HCT116 (cell line): Measurements from ENCODE around the gene CLDN9. TPM values are rescaled to one million over a fixed set of nuclear protein-coding genes. Genes with fewer than 3 reads are reported as not detected.

Source experiments
- ATAC-seq: fragments of 200-7000 bp; cut with Tn5 transposase; 2 replicates; pipeline ENCODE4 v1.9.1; 2020; ENCODE audit warnings: mild to moderate bottlenecking, moderate library complexity
- BruUV-seq: library from RNA; stranded (reverse); fragments of 400-500 nt; replicated peaks from 2 replicates; lab custom pipeline; 2021; lab: Mats Ljungman, UMichigan
- CTCF ChIA-PET: fragments of 300-600 bp; sonication (Branson Sonifier 250); formaldehyde crosslinking; loops from one replicate; lab custom pipeline; 2021; ENCODE audit warnings: antibody characterized with exemption; lab: Charles Lee
- POLR2A ChIA-PET: fragments of 300-600, 350-600 bp; sonication (Branson Sonifier 250); formaldehyde crosslinking; loops from one replicate; lab custom pipeline; 2021; ENCODE audit warnings: antibody characterized with exemption; lab: Charles Lee
- RAD21 ChIA-PET, 2 experiments: fragments of 300-600 bp; sonication (Branson Sonifier 250); formaldehyde crosslinking; loops; one replicate each; lab custom pipeline; 2023; ENCODE audit warnings: low total read pairs in 2 of 2; ENCODE audit not compliant: uncharacterized antibody in 2 of 2, unreplicated experiment in 2 of 2, low non-redundant PET in 1 of 2; lab: Charles Lee
- DNase-seq: peaks from one replicate; pipeline ENCODE4 v3.0.0-alpha.2; 2010; ENCODE audit warnings: low read depth, low spot score
- H2AFZ ChIP-seq: fragments of 200-600 bp; shearing (Covaris generic), sonication (generic); 2 replicates; pipeline ENCODE4 v1.6.1; 2017; ENCODE audit warnings: low read depth, mixed run types, mixed read lengths, antibody characterized with exemption, low read length; ENCODE audit not compliant: poor library complexity, severe bottlenecking
- H3K27ac ChIP-seq: 2 replicates; pipeline ENCODE4 v1.5.1; 2012; ENCODE audit warnings: low read depth, low read length
- H3K27me3 ChIP-seq: fragments of 200-600 bp; sonication (generic); 2 replicates; pipeline ENCODE4 v1.6.1; 2016; ENCODE audit warnings: mixed run types, low read length, mixed read lengths; ENCODE audit not compliant: insufficient read depth
- H3K36me3 ChIP-seq, 2 experiments: fragments of 200-500 bp in 1 of 2; fragments of 200-600 bp in 1 of 2; sonication (Bioruptor generic) in 1 of 2; sonication (generic) in 1 of 2; 2 replicates each; pipeline versions ENCODE4 v1.5.1 to v1.6.1; 2014 to 2016; ENCODE audit warnings: low read length in 2 of 2, inconsistent platforms in 1 of 2, mixed read lengths in 1 of 2, mixed run types in 1 of 2; ENCODE audit not compliant: insufficient read depth in 2 of 2, control insufficient read depth in 1 of 2
- H3K4me1 ChIP-seq, 2 experiments: fragments of 200-600 bp in 1 of 2; sonication (generic) in 1 of 2; 2 replicates each; pipeline versions ENCODE4 v1.5.1 to v1.6.1; 2012 to 2017; ENCODE audit warnings: low read length in 2 of 2, inconsistent platforms in 1 of 2, mild to moderate bottlenecking in 1 of 2, mixed read lengths in 1 of 2, mixed run types in 1 of 2, moderate library complexity in 1 of 2; ENCODE audit not compliant: insufficient read depth in 2 of 2, control insufficient read depth in 1 of 2
- H3K4me2 ChIP-seq: fragments of 200-600 bp; sonication (generic); 2 replicates; pipeline ENCODE4 v1.6.1; 2017; ENCODE audit warnings: mixed run types, low read length, mixed read lengths
- H3K4me3 ChIP-seq, 2 experiments: fragments of 200-600 bp in 1 of 2; sonication (generic) in 1 of 2; replicated peaks in 1 of 2; 2 replicates each; pipeline ENCODE4 v1.5.1; 2011 to 2016; ENCODE audit warnings: low read length in 2 of 2, control low read depth in 1 of 2, low read depth in 1 of 2, mild to moderate bottlenecking in 1 of 2, mixed read lengths in 1 of 2, mixed run types in 1 of 2
- H3K79me2 ChIP-seq: fragments of 200-600 bp; sonication (generic); 2 replicates; pipeline ENCODE4 v1.6.1; 2017; ENCODE audit warnings: mild to moderate bottlenecking, mixed run types, low read length, moderate library complexity, mixed read lengths; ENCODE audit not compliant: insufficient read depth
- H3K9ac ChIP-seq: fragments of 200-600 bp; sonication (generic); 2 replicates; pipeline ENCODE4 v1.6.1; 2016; ENCODE audit warnings: low read length, mixed read lengths
- H3K9me2 ChIP-seq: fragments of 200-600 bp; sonication (generic), shearing (Covaris generic); 2 replicates; pipeline ENCODE4 v1.6.1; 2017; ENCODE audit warnings: mixed run types, mild to moderate bottlenecking, moderate library complexity; ENCODE audit not compliant: insufficient read depth
- H3K9me3 ChIP-seq, 2 experiments: fragments of 200-500 bp in 1 of 2; fragments of 200-600 bp in 1 of 2; sonication (Bioruptor generic) in 1 of 2; sonication (generic) in 1 of 2; 2 replicates each; pipeline ENCODE4 v1.6.1; 2014 to 2017; ENCODE audit warnings: low read length in 2 of 2, mixed read lengths in 2 of 2, inconsistent platforms in 1 of 2, low read depth in 1 of 2, mild to moderate bottlenecking in 1 of 2, mixed run types in 1 of 2, moderate library complexity in 1 of 2; ENCODE audit not compliant: control insufficient read depth in 1 of 2, insufficient read depth in 1 of 2
- H4K20me1 ChIP-seq: fragments of 200-600 bp; sonication (generic), shearing (Covaris generic); 2 replicates; pipeline ENCODE4 v1.6.1; 2017; ENCODE audit warnings: mixed run types, mild to moderate bottlenecking, moderate library complexity; ENCODE audit not compliant: insufficient read depth
- ATF3 ChIP-seq: IDR thresholded peaks from 2 replicates; pipeline ENCODE4 v1.6.1; 2012
- CBX3 ChIP-seq: IDR thresholded peaks from 2 replicates; pipeline ENCODE4 v1.6.1; 2012; ENCODE audit warnings: low read depth
- CEBPB ChIP-seq: IDR thresholded peaks from 2 replicates; pipeline ENCODE4 v1.6.1; 2012; ENCODE audit warnings: low read depth
- CTCF ChIP-seq, 3 experiments: fragments of 200-600 bp in 1 of 3; sonication (generic) in 1 of 3; IDR thresholded peaks in 2 of 3; conservative IDR thresholded peaks in 1 of 3; 2 replicates each; pipeline ENCODE4 v1.5.1; 2012 to 2017; ENCODE audit warnings: low read depth in 2 of 3, low read length in 2 of 3, antibody characterized with exemption in 1 of 3, borderline replicate concordance in 1 of 3, control low read depth in 1 of 3, mild to moderate bottlenecking in 1 of 3, mixed read lengths in 1 of 3, mixed run types in 1 of 3, moderate library complexity in 1 of 3; ENCODE audit not compliant: insufficient read depth in 1 of 3
- EGR1 ChIP-seq: IDR thresholded peaks from 2 replicates; pipeline ENCODE4 v1.6.1; 2012; ENCODE audit warnings: low read depth
- ELF1 ChIP-seq: IDR thresholded peaks from 2 replicates; pipeline ENCODE4 v1.6.1; 2012; ENCODE audit warnings: low read depth, borderline replicate concordance
- EZH2 ChIP-seq: fragments of 200-600 bp; sonication (generic); IDR thresholded peaks from 2 replicates; pipeline ENCODE4 v1.6.1; 2017; ENCODE audit warnings: antibody characterized with exemption, mixed run types
- EZH2phosphoT487 ChIP-seq: fragments of 200-600 bp; IDR thresholded peaks from 2 replicates; pipeline ENCODE4 v1.6.1; 2018; ENCODE audit warnings: antibody characterized with exemption, borderline replicate concordance
- FOSL1 ChIP-seq: IDR thresholded peaks from 2 replicates; pipeline ENCODE4 v1.6.1; 2012; ENCODE audit warnings: low read depth
- JUND ChIP-seq: IDR thresholded peaks from 2 replicates; pipeline ENCODE4 v1.6.1; 2012
- MAX ChIP-seq: IDR thresholded peaks from 2 replicates; pipeline ENCODE4 v1.6.1; 2012
- POLR2A ChIP-seq: IDR thresholded peaks from 2 replicates; pipeline ENCODE4 v1.7.0; 2011; ENCODE audit warnings: borderline replicate concordance; ENCODE audit not compliant: insufficient read depth, insufficient read length; ENCODE audit errors: extremely low read depth
- RAD21 ChIP-seq: IDR thresholded peaks from 2 replicates; pipeline ENCODE4 v1.6.1; 2012; ENCODE audit warnings: low read depth, mild to moderate bottlenecking
- REST ChIP-seq: IDR thresholded peaks from 2 replicates; pipeline ENCODE4 v1.6.1; 2012; ENCODE audit warnings: low read depth
- SP1 ChIP-seq: IDR thresholded peaks from 2 replicates; pipeline ENCODE4 v1.6.1; 2012; ENCODE audit warnings: low read depth
- YY1 ChIP-seq: IDR thresholded peaks from 2 replicates; pipeline ENCODE4 v1.6.1; 2011; ENCODE audit warnings: low read length, low read depth, moderate library complexity, mild to moderate bottlenecking; ENCODE audit not compliant: insufficient replicate concordance; ENCODE audit errors: extremely low read depth
- intact Hi-C: fragments of 100-400 bp; cut with micrococcal nuclease; formaldehyde crosslinking; loops from 2 replicates; pipeline ENCODE4 v1.10.0; 2022
- total RNA-seq: library from RNA; stranded (reverse); gene quantifications from one replicate; pipeline ENCODE4 v1.2.1, GENCODE V29; 2021; ENCODE audit not compliant: unreplicated experiment

Gene CLDN9
- total RNA-seq, 1 experiment from 2014 or later = 0.76 TPM

- no peak for TF ChIP-seq REST
- peak; percentile 85; the same call in 1 of the 2 replicates for TF ChIP-seq RAD21
- TF ChIP-seq, all 23 proteins: peak for 4
These were observed 29.0 kb upstream of the CLDN9 start (continued) for GRCh38 chr16:2983706-2984136.

- no peak overlapping the region for H3K4me3 ChIP-seq
- no peak overlapping the region for H3K27ac ChIP-seq
- no peak overlapping the region for H3K9ac ChIP-seq
- H4K20me1 ChIP-seq = no peaks in the 10 kb centered on the region
- intact Hi-C loops = no loop called here
- no peak overlapping the region for H2AFZ ChIP-seq
- no peak for DNase-seq
- POLR2A ChIA-PET = interaction anchor here (1.5 kb wide), 1 partner anchor 35 kb away, joined by 3 read pairs; the partner anchor contains the start of gene TNFRSF12A
- RAD21 ChIA-PET = no interaction called here
- H3K36me3 ChIP-seq = no peaks in the 10 kb centered on the region
- H3K9me3 ChIP-seq = no peaks in the 10 kb centered on the region
- CTCF ChIA-PET = interaction anchor here (1.1 kb wide), 1 partner anchor 46 kb away, joined by 3 read pairs; no protein-coding TSS in a partner anchor
- H3K4me1 ChIP-seq = peaks cover 21 to 46% of the 10 kb centered on the region in 2 experiments
- ATAC-seq = no peak
- no peaks in the 10 kb centered on the region; the same call in 1 of the 2 replicates for H3K79me2 ChIP-seq
- BruUV-seq = no TSS peak
- no peaks in the 10 kb centered on the region for H3K27me3 ChIP-seq
- H3K9me2 ChIP-seq = no peaks in the 10 kb centered on the region
- no peak overlapping the region for H3K4me2 ChIP-seq
- TF ChIP-seq CTCF (IDR thresholded peaks at IDR 0.05 in 2 of 3, conservative IDR thresholded peaks at IDR 0.05 in 1 of 3; ENCODE audit: borderline replicate concordance in 1 of 3, insufficient read depth in 1 of 3, low read depth in 2 of 3, low read length in 2 of 3) = no peak
- TF ChIP-seq EGR1 = no peak
- no peak for TF ChIP-seq REST
- no peak for TF ChIP-seq ELF1
- TF ChIP-seq RAD21 = no peak
- no peak for TF ChIP-seq YY1
- no peak for TF ChIP-seq MAX
- no peak for TF ChIP-seq CBX3
- TF ChIP-seq EZH2phosphoT487 = no peak
- TF ChIP-seq CEBPB = no peak
- no peak for TF ChIP-seq POLR2A
- no peak for TF ChIP-seq SP1
- no peak for TF ChIP-seq JUND
- no peak for TF ChIP-seq FOSL1
- no peak for TF ChIP-seq EZH2
- TF ChIP-seq ATF3 = no peak
These were observed 27.3 kb upstream of the CLDN9 start for GRCh38 chr16:2985462-2985861.
